COLO829 (cell line): ENCODE data around the gene TMPRSS11F.

ENCODE experiments used
- DNase-seq: peaks from one replicate; pipeline ENCODE4 v3.0.0; 2012; ENCODE audit warnings: low spot score

TMPRSS11F gene

GRCh38 chr4:68077301-68077700 is 52.4 kb downstream of the TMPRSS11F start:
- no peak for DNase-seq

- DNase-seq = no peak
Observed at GRCh38 chr4:68076194-68076593, 53.5 kb downstream of the TMPRSS11F start.

- DNase-seq = no peak
Observed at GRCh38 chr4:68074397-68074796, 55.3 kb downstream of the TMPRSS11F start.

- DNase-seq = no peak
Observed at GRCh38 chr4:68070302-68070701, 59.4 kb downstream of the TMPRSS11F start.

GRCh38 chr4:68062501-68062900 is 67.2 kb downstream of the TMPRSS11F start:
- DNase-seq = peak; percentile 81

GRCh38 chr4:68038272-68038671 is 91.4 kb downstream of the TMPRSS11F start:
- no peak for DNase-seq

- DNase-seq = no peak
Observed at GRCh38 chr4:68021185-68021584, 108.5 kb downstream of the TMPRSS11F start.

- no peak for DNase-seq
Observed at GRCh38 chr4:68011684-68012083, 118.0 kb downstream of the TMPRSS11F start.
